Small intestine (tissue), 4 donors: ENCODE data around the gene MBD3L2B. TPM values are rescaled to one million over a fixed set of nuclear protein-coding genes. Genes with fewer than 3 reads are reported as not detected.

ENCODE experiments used
- polyA plus RNA-seq, 4 donors: library from polyadenylated mRNA; stranded (reverse) in 3 of 4; unstranded in 1 of 4; fragments of 200-250 nt in 3 of 4; fragments of 120-200 nt in 1 of 4; gene quantifications; one replicate each; pipeline versions ENCODE4 v1.2.1 to v1.2.3, GENCODE V29; 2013
- donor health status: healthy with polysubstance abuse.
- donor health status: Bipolar disorder and iron deficiency.
- donor health status: healthy.

MBD3L2B gene
- polyA plus RNA-seq, 4 donors: 0.09 TPM; not detected in 3

Other genes starting within 250 kb of the MBD3L2B start
- gene VAV1, start 248.7 kb downstream of the MBD3L2B start, polyA plus RNA-seq: 1 to 10 TPM; 2.5 to 3.5 (median 3.1) TPM
- 1 to 10 TPM in 1 of 4 donors, under 1 TPM in 3; 0.12 to 1.9 (median 0.38) TPM for gene ADGRE1, start 133.9 kb downstream of the MBD3L2B start, polyA plus RNA-seq
- gene MBD3L5, start 9.1 kb upstream of the MBD3L2B start, polyA plus RNA-seq: not detected
- gene MBD3L4, start 18.7 kb upstream of the MBD3L2B start, polyA plus RNA-seq: not detected
- not detected for gene MBD3L2, start 27.9 kb upstream of the MBD3L2B start, polyA plus RNA-seq
- gene MBD3L3, start 37.2 kb upstream of the MBD3L2B start, polyA plus RNA-seq: not detected
- gene ZNF557, start 48.3 kb upstream of the MBD3L2B start, polyA plus RNA-seq: 1 to 10 TPM; 1.9 to 6.6 (median 2.4) TPM